Heart left ventricle (tissue), 13 donors: ENCODE data around the gene ADARB1.

Source experiments
- CTCF ChIP-seq, 12 donors: fragments of 200-600 bp; sonication (generic) in 4 of 12; IDR thresholded peaks; one replicate each; pipeline versions ENCODE4 v1.5.0 to v1.8.0; 2018 to 2022; ENCODE audit warnings: antibody characterized with exemption in 12 of 12, mild to moderate bottlenecking in 5 of 12
- POLR2A ChIP-seq, 2 donors: fragments of 450-650 bp; IDR thresholded peaks; one replicate each; pipeline ENCODE4 v1.6.1; 2017; ENCODE audit warnings: antibody characterized with exemption in 2 of 2, mild to moderate bottlenecking in 2 of 2, moderate library complexity in 2 of 2
- donor health status: ischemic (EF 13 %, LVEDD 7.1; RV severe dilation, severe dysfunction).
- donor health status: DM: no; HTN: yes; CAD: no.
- donor health status: DM: no; HTN: no; CAD: no.
- donor health status: ischemic (EF 25% LVEDD 6.9; RV normal size, moderate dysfunction).
- donor health status: ischemic (EF 25% LVEDD 5.7; RV mildly dilated, moderate dysfunction).
- donor health status: ischemic (EF 35%, LVEDD 5.7; RV mildly dilated, moderate dysfunction).
- donor health status: nonischemic (EF 11% LVEDD 7.7; RV severe dilation, severe dysfunction).
- donor health status: DM: yes; HTN: yes; CAD: no.
- donor health status: PGD.
- donor health status: ischemic (EF 29% LVEDD 5.4; RV normal size, mild dysfunction).
- donor health status: nonischemic (EF 23%, LVEDD 6.1; RV moderate dilation, normal function).

GRCh38 chr21:45056296-45056904 is 18.0 kb upstream of the ADARB1 start:
- no peak for TF ChIP-seq POLR2A (IDR thresholded peaks at IDR 0.05)
- TF ChIP-seq CTCF (IDR thresholded peaks at IDR 0.05) = no peak
